ENCODE data around the gene DNAH10.

- TF ChIP-seq CEBPB (IDR thresholded peaks at IDR 0.05) (no peak), REST (IDR thresholded peaks at IDR 0.05; ENCODE audit: low read depth) (no peak)
Observed at GRCh38 chr12:123782997-123783792, 21.1 kb downstream of the DNAH10 start.

All from Ishikawa (cell line).